ENCODE data around the gene CLPTM1. TPM values are rescaled to one million over a fixed set of nuclear protein-coding genes. Genes with fewer than 3 reads are reported as not detected.

Gene CLPTM1
- total and polyA plus RNA-seq, 10 donors, result 44.9 to 97.6 (median 78.7) TPM

DNA sequence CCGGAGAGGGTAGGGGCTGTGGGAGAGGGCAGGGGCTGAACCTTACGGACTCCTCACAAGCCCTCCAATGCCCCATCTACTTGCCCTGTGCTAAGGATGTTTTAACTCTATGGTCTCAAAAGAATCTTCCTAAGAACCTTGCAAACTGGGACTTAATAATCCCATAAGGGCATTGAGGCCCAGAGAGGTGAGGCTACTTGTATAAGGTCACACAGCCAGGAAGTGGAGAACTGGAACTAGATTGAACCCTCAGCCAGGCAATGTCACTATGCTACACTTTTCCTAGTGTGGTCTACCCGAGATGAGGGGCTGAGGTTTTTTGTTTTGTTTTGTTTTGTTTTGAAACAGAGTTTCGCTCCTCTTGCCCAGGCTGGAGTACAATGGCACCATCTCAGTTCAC lies 23.6 kb upstream of the CLPTM1 start:
- no peak overlapping the region for H3K4me3 ChIP-seq
- no peak for DNase-seq
- WGBS, 5 donors, result 86 to 95% (median 88%) methylated on average over 4 of the region's 4 CpGs
- TF ChIP-seq POLR2A (IDR thresholded peaks at IDR 0.05), result no peak
- no peak for TF ChIP-seq POLR2AphosphoS5 (IDR thresholded peaks at IDR 0.05)
- TF ChIP-seq, protein P1, sequence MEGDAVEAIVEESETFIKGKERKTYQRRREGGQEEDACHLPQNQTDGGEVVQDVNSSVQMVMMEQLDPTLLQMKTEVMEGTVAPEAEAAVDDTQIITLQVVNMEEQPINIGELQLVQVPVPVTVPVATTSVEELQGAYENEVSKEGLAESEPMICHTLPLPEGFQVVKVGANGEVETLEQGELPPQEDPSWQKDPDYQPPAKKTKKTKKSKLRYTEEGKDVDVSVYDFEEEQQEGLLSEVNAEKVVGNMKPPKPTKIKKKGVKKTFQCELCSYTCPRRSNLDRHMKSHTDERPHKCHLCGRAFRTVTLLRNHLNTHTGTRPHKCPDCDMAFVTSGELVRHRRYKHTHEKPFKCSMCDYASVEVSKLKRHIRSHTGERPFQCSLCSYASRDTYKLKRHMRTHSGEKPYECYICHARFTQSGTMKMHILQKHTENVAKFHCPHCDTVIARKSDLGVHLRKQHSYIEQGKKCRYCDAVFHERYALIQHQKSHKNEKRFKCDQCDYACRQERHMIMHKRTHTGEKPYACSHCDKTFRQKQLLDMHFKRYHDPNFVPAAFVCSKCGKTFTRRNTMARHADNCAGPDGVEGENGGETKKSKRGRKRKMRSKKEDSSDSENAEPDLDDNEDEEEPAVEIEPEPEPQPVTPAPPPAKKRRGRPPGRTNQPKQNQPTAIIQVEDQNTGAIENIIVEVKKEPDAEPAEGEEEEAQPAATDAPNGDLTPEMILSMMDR (IDR thresholded peaks at IDR 0.05 in 8 of 11, conservative IDR thresholded peaks at IDR 0.05 in 3 of 11), result no peak
- peaks cover 3 to 22% (median 15%) of the 10 kb centered on the region in 6 donors for H3K4me1 ChIP-seq
- peaks cover 0 to 11% (median 0%) of the 10 kb centered on the region in 7 donors for H3K27me3 ChIP-seq (replicated peaks in 1 of 7)
- intact Hi-C loops (cut with DNase I; ENCODE audit: low total_unique reads), result no loop called here
- H3K27ac ChIP-seq, result no peak overlapping the region
- H3K36me3 ChIP-seq, result no peaks in the 10 kb centered on the region
- no peaks in the 10 kb centered on the region for H3K9me3 ChIP-seq

DNA sequence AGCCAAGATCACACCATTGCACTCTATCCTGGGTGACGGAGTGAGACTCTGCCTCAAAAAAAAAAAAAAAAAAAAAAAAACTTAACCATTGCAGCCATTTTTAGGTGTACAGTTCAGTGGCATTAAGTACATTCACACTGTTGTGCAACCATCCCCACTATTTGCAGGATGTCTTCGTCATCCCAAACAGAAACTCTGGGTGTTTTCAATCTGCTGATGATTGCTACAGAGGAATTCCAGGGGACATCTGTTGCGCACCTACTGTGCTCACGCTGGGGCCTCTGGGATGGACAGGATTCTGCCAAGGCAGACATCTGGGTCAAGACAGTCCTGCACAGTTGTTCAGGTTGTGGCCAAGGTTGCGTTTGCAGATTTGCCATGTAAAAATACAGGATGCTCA lies 15.5 kb upstream of the CLPTM1 start:
- Histone ChIP-seq H3K4me3 (no peak overlapping the region), H3K4me1 (peaks cover 0 to 17% (median 11%) of the 10 kb centered on the region in 6 donors), H3K9me3 (no peaks in the 10 kb centered on the region), H3K27ac (no peak overlapping the region), H3K27me3 (replicated peaks in 1 of 7) (no peaks in the 10 kb centered on the region), H3K36me3 (no peaks in the 10 kb centered on the region)
- 60 to 87% (median 71%) methylated on average over 5 of the region's 5 CpGs for WGBS, 5 donors
- TF ChIP-seq POLR2AphosphoS5 (IDR thresholded peaks at IDR 0.05), result no peak
- TF ChIP-seq, protein P1 (IDR thresholded peaks at IDR 0.05 in 8 of 11, conservative IDR thresholded peaks at IDR 0.05 in 3 of 11), result no peak
- no peak for TF ChIP-seq POLR2A (IDR thresholded peaks at IDR 0.05)
- no peak for DNase-seq
- intact Hi-C loops (cut with DNase I; ENCODE audit: low total_unique reads), result no loop called here

DNA sequence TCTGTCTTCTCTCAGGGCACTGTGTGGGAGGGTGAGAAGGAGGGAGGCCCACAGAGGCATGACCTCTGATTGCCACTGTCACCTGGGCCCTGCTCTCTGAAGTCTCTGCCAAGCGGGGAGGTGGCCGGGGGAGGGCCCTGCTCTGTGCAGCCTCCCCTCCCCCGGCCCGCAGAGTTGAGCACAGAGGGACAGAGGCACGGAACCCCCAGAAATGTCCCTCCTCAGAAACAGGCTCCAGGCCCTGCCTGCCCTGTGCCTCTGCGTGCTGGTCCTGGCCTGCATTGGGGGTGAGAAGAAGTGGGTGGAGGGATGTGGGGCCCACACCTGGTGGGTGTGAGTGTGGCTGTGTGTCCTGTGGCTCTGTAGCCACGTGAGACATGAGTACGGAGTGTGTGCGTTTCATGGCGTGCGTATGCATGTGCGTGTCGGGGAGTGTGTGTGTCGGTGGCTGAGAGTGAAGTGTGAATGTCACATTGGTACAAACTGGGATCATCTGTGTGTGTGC lies 13.1 kb upstream of the CLPTM1 start, which contains the start of gene APOC4:
TSS of gene APOC4 (plus strand) at position 171 of the 505 bp plus-strand sequence. CDS start at position 212, 41 bp downstream.
- TF ChIP-seq, protein P1 (IDR thresholded peaks at IDR 0.05 in 8 of 11, conservative IDR thresholded peaks at IDR 0.05 in 3 of 11), result no peak
- TF ChIP-seq POLR2A (IDR thresholded peaks at IDR 0.05) (no peak), POLR2AphosphoS5 (IDR thresholded peaks at IDR 0.05) (no peak)
- H3K9me3 ChIP-seq, result no peaks in the 10 kb centered on the region
- no peak for DNase-seq
- H3K27me3 ChIP-seq (replicated peaks in 1 of 7), result no peaks in the 10 kb centered on the region
- peaks cover 0 to 9% (median 7%) of the 10 kb centered on the region in 6 donors for H3K4me1 ChIP-seq
- whole genome bisulfite sequencing, 5 donors, result 78 to 88% (median 87%) methylated on average over 13 to 14 of the region's 14 CpGs
- intact Hi-C loops (cut with DNase I; ENCODE audit: low total_unique reads), result no loop called here
- H3K27ac ChIP-seq, result no peak within 1 kb of the TSS
- H3K4me3 ChIP-seq, result no peak within 1 kb of the TSS
- no peaks in the 10 kb centered on the region for H3K36me3 ChIP-seq

DNA sequence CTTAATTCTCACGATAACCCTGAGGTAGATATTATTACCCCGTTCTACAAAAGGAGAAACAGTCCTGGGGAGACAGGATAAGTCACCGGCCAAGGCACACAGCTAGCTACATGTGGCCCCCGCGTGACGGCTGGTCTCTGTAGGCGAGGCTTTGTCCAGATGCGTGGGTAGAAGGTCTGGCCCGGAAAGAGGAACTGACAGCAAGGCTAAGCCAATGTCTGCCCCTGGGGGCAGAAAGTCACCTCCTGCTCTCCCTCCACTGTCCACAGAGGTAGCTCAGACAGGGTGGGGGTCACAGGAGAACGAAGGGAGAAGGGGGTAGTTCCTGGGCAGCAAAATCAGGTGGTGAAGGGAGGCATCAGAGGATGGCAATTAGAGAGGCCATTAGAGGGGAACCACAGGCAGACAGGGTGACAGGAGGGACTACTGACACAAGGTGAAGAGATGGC lies 11.4 kb upstream of the CLPTM1 start:
- intact Hi-C loops (cut with DNase I; ENCODE audit: low total_unique reads), result no loop called here
- no peak for TF ChIP-seq POLR2A (IDR thresholded peaks at IDR 0.05)
- peak in 1 of 3 donors; percentile 31 for TF ChIP-seq POLR2AphosphoS5 (IDR thresholded peaks at IDR 0.05)
- TF ChIP-seq, protein P1 (IDR thresholded peaks at IDR 0.05 in 8 of 11, conservative IDR thresholded peaks at IDR 0.05 in 3 of 11), result peak in 1 of 11 experiments; percentile 20
- WGBS, 5 donors, result 26 to 39% (median 29%) methylated on average over 10 of the region's 10 CpGs
- Histone ChIP-seq H3K27ac (no peak overlapping the region), H3K4me1 (peaks cover 0 to 9% (median 7%) of the 10 kb centered on the region in 6 donors), H3K9me3 (no peaks in the 10 kb centered on the region), H3K27me3 (replicated peaks in 1 of 7) (no peaks in the 10 kb centered on the region), H3K36me3 (no peaks in the 10 kb centered on the region), H3K4me3 (peak overlapping the region in 1 of 8 donors; percentile 2)
- DNase-seq, result peak; percentile 83

Measured in spleen (tissue), 11 donors.